Activated CD4-positive, alpha-beta T cell treated with anti-CD3 and anti-CD28 coated beads for 48 hours (primary cell): ENCODE results near the gene PRKX.
"Not testable (repeated sequence)": the region's sequence is repeated elsewhere in the genome, so short reads cannot be mapped to it uniquely, and the experiment has no call there.

Experiments
- DNase-seq: peaks from one replicate; pipeline ENCODE4 v3.0.0-alpha.2; 2020

The PRKX gene

DNA sequence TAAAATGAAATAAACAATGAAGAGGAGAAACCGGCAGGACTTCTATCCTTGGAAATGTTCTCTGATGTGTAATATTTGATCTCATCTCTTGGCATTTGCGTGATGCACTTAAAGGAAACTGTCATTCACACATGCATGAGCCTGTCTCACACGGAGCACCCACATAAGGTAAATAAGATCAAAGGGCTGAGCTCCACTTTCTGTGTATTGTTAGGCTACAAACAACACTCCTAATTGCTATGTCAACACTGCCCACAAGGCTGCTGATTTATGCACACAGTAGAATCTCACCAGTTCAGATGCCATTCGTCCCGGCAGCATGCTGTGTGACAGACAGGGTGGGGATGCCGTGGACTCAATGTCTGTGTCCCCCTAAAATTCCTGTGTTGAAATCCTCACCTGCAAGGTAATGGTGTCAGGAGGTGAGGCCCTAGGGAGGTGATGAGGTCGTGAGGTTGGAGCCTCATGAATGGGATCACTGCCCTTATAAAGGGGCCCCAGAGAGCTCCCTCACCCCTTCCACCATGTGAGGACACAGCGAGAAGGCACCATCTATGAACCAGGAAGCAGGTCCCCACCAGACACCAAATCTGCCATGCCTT lies 5.7 kb downstream of the PRKX start:
- not testable (repeated sequence) for DNase-seq

DNA sequence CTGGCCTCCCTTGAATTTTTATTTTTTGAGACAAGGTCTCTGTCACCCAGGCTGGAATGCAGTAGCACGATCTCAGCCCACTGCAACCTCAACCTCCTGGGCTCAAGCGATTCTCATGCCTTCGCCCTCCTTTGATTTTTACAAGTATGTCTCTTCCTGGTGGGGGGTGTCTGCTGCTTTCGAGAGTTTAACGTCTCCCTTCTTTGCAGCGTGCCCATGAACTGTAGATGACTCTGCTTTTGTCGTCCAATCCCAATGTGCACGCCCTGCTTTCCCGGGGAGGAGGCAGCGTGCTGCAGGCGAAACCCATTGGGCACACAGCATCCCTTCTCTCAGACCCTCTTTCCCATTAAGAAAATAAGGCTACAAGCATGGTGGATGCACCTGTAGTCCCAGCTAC lies 7.0 kb downstream of the PRKX start:
- no peak for DNase-seq

DNA sequence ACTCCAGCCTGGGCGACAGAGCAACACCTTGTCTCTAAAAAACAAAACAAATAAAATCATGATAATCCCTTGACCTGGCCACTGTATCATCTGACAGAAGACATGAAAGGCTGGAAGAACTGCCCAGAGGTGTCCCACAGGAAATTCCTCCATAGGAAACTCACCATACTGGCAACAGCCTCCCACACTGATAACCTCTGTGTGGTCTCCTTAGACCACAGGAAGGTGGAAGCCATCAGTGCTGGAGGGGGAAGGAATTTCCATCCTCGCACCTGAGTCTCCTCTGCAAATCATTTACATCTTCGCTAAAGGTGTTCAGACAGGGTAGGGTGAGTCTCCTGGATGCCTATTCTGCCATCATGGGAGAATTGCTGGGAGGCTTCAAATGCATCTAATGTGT lies 10.2 kb downstream of the PRKX start:
- DNase-seq = not testable (repeated sequence)

DNA sequence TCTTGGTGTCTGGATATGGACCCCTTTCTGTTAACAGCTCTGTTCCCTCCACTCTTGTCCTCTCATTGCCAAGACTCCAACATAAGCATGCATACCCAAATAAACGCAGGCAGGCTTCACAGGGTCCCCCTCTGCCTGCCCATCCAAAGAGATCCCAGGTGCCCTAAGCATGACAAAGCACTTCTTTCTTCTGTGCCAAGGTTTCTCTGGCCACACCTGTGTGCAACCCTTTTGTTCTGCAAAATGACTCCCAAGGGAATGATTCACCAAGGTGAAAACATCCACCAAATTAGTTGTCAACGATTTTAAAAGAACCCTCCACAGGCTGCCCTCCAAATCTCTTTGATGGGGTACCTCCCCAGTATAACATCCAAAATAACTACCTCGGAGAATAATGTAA lies 11.4 kb downstream of the PRKX start:
- DNase-seq = not testable (repeated sequence)

DNA sequence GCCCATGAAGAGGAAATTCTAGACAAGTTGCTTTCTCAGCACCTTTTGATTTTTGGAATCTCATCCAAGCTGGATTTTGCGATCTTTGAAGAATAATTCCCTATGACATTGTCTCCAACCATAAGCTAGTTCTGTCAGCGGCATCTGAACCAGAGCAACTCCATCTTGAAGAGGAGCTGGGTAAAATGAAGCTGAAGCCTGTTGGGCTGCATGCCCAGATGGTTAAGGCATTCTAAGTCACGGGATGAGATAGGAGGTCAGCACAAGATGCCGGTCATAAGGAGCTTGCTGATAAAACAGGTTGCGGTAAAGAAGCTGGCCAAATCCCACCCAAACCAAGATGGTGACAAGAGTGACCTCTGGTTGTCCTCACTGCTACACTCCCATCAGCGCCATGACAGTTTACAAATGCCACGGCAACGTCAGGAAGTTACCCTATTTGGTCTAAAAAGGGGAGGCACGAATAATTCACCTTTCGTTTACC lies 12.0 kb downstream of the PRKX start:
- DNase-seq = not testable (repeated sequence)

DNA sequence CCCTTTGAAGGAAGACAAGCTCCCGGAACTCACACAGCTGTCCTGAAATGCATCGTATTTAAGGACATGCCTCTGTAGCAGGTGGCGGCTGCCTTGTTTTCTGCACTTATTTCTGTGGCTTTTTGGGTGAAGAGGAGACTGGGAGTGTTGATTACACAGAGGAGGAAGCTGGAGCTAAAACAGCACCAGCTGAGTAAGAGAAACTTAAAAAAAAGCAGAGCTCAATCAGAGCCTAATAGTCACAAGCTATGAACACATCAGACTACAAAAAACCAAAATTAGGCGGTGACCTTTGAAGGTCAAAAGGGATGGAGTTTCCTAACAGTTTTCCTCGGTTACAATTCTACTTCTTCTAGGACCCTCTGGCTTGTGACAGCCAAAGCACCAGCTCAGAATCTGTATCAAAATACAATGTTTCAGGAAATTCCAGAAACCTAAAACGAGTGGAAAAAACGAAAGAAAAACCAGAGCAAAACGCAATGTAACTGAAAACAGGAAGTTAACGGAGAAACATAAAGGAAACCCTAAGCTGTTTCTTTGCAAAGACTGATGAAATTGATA lies 13.5 kb downstream of the PRKX start:
- no peak for DNase-seq

DNA sequence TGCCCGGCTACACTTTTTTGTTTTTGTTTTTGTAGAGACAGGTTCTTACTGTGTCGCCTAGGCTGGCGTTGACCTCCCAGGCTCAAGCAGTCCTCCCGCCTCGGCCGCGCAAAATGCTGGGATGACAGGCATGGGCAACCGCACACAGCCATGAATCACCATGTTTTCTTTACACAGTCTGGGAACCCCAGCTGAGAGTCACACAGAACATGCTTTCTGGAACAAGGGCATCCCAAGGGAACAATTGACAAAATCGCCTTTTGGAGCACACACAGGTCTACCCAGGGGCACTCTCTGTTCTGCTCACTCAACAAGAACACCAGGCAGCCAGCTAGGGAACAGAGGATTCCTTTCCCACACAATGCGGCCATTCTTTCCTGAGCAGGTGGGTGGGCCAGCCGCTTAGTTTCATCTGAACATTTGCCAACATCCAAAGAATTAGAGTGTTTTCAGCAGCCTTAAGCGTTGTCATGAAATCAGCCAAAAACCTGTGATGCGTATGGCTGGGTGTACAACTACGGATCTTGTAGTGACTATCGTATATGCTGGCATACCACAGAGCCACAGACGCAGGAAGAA lies 15.7 kb downstream of the PRKX start:
- no peak for DNase-seq

DNA sequence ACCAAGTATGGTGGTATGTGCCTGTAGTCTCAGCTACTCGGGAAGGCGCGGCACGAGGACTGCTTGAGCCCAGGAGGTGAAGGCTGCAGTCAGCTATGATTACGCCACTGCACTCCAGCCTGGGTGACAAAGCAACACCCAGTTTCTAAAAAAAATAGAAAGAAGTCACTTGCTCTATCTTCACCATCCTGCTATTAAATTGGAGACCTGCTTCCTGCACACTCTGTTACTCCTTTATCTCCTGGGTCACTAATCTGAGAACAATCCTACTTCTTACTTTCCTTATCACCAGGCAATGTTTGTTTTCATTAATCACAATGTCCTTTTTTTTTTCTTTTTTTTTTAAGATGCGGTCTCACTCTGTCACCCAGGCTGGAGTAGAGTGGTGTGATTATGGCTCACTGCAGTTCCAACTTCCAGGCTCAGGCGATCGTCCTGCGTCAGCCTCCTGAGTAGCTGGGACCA lies 16.2 kb downstream of the PRKX start:
- no peak for DNase-seq

DNA sequence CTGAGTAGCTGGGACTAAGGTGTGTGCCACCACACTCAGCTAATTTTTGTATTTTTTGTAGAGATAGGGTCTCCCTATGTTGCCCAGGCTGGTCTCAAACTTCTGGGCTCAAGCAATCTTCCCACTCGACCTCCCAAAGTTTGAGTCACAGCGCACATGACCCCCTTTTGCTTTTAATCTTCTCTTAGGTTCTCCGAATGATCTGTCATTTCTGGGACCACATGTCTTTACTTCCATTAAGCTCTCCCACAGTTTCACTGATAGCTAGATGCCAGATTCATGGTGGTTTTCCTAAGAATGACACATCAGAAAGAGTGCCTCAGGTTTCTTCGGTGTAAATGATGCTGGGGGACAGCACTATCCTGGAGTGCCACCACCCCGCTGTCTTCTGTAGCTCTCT lies 17.9 kb downstream of the PRKX start:
- no peak for DNase-seq

DNA sequence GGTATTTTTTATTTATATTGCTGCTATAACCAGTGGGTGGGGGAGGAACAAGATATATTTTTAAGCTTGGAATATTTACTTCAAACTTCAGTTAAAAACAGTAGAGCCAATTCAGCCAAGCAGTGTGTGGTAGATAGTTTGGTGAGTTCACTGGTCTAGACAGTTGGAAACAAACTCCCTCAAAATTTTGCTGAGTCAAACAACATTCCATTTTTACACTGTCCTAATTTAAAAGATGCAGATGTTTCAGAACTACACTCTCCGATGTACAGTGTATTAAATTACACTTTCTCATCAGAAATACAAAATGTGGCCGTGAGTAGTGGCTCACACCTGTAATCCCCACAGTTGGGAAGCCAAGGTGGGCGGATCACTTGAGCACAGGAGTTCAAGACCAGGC lies 23.3 kb downstream of the PRKX start:
- no peak for DNase-seq

DNA sequence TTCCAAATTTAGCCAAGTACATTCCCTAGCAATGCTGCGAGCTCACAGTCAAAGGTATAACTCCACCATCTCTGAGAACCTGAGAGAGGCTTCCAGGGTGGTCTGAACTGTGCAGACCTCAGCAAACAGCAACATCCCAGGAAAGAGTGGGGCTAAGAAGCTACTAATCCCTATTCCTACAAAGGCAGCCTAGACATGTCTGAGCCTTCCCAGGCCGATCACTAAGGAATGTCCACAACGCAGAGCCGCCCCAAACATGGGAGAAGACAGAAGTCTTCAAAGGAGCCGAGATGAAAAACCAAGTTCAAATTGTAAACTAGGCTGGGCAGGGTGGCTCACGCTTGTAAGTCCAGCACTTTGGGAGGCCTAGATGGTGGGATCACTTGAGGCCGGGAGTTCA lies 30.2 kb downstream of the PRKX start:
- DNase-seq = not testable (repeated sequence)

DNA sequence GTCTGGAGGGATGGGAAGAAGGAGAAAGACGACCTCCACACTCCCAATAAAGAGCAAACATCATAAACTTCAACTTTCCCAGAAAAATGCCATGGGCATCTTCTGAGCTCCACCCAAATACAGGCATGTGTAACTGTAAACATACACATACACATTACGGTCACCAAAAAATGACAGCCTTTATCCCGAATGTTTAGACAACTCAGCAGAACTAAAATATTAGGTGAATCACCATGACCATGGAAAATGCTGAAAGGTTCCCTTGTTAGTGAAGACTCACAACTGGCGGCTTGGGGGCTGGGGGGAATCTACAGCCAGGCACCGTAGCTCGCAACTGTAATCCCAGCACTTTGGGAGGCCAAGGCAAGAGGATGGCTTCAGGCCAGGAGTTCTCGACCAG lies 33.0 kb downstream of the PRKX start:
- DNase-seq = no peak

DNA sequence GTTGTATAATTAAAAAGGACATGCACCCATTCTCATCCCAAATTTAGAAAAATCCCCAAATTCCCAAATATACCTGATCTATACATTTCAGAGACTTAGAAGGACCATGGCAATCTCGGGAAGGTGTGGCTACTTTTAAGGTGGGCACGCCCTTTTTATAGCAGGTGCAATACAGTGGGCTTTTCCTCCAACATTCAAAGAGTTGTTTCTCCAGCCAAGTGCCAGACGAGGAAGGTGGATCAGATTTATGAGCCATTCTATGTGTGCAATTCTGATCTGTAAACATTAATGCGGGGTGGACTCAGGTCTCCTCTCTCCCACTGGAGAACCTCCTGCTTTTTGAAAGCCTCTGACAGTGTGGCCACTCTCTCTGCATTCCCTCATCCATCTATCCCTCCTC lies 33.8 kb downstream of the PRKX start:
- DNase-seq = no peak

DNA sequence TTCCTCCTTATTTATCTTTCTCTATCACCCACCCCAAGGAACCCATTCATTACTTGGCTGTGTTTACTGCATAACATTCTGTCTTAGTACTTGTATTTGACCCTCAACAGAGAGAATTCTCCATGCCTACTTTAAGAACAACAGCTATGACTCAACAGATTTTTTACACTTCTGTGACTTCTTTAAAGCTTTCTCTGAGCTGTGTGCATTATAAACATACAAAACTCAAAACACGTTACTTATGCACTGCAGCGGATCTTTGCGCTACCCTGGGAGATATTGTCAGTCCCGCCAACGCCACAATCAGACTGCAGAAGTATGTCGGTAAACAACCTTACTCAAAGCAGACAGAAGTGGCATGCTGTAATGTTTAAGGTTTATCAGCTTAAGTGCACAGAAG lies 35.1 kb downstream of the PRKX start:
- no peak for DNase-seq

DNA sequence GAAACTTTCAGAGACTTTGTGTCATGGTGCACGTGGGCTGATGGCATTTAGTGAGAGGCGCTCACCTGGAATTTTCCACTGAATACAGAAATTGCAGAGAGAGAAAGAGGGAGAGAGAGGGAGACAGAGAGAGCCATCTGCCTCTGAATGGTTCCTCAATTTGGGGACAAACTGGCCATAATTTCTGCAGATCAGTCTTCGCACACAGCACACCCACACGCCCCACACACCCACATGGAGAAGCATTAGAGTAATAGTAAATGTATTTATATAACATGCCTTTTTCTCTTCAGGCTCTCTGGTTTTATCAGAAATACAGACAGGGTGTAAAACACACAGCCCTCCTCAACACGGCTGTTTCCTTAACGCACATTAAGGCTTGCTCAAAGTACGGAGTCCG lies 38.6 kb downstream of the PRKX start:
- no peak for DNase-seq

DNA sequence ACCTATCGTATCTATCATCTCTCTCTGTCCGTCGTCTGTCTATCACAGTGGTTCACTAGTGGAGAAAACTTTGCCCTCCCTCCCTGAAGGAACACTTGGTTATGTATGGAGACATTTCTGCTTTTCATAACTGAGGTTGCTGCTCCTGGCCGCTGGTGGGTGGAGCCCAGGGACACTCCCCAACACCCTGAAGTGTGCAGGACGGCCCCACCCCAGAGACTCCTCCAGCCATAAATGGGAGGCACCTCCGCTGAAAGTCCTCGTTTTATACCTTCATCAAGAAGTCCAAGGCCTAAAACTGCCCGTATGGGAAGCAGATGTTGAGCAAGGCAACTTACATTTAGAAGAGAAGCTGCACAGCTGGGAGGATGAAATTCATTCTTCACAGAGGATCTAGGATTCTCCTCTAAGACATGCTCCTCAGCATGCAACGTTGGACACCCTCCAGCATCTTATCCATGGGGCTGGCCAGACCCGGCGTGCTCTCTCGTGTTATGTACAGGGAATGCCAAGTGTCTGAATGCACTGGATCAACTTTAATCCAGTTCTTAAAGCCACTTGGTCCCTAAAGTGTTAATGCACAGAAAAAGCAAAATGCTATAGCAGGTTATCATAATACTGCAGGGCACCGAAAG lies 43.5 kb downstream of the PRKX start:
- DNase-seq = no peak

DNA sequence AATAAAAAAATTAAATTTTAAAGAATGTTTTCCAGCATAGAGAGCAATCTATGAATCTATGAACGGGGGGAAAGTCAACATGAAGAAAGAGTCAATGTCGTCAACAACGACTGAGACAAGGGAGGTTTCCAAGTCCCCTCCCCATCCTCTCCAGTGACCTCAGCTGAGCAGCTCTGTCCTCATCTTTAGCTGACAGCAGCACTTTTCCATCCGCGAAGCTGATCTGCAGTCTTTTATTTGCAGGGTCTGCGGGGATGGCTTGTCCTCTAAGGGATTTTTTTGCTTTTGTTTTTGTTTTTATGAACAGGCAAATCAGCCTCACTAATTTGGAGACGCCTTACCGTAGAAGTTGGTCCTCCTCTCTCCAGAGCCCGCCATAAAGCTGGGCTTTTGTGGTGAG lies 46.5 kb downstream of the PRKX start:
- DNase-seq = no peak

DNA sequence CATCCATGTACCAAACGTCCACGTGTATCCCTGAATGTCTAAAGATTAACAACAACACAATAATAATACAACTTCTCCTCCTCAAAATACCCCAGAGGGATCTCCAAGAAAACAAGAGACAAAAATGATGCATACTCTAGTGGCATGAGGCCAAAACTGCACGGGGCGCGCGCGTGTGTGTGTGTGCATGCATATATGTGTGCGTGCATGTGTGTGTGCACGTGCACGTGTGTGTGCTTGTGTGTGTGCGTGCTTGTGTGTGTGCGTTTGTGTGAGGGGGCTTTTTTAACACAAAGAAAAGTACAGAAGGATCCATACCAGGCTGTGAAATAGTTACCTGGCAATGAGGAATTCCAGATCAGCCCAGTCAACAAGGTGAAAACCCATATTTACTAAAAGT lies 48.5 kb downstream of the PRKX start:
- DNase-seq = no peak

DNA sequence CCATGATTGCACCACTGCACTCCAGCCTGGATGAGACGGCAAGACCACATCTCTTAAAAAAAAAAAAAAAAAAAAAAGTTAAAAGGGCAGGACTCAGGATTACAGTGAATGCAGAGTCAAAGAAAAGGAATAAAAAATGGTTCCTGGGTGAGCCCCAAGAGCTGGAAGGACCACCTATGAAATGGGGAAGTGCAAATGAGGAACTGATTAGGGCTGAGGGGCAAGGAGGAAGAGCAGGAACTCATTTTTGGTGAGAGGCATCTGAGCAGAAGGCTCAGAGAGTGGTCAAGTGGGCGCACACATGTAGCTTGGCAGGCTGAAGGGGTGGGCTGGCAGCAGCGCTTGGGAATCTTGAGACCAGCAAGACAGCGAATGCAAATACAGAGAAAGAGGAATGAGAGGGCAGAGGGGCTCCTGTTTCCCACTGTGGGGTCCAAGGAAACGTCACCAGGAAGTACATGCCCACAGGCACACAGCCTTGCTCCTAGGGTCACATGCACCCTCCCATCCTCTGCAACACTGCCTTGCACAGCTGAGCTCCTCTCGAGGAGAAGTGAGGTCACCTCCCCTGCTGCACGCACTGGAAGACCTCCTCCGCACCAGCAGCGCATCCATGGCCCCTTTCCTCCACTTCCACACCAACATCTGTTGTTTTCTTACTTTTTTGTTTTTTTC lies 49.7 kb downstream of the PRKX start:
- not testable (repeated sequence) for DNase-seq

DNA sequence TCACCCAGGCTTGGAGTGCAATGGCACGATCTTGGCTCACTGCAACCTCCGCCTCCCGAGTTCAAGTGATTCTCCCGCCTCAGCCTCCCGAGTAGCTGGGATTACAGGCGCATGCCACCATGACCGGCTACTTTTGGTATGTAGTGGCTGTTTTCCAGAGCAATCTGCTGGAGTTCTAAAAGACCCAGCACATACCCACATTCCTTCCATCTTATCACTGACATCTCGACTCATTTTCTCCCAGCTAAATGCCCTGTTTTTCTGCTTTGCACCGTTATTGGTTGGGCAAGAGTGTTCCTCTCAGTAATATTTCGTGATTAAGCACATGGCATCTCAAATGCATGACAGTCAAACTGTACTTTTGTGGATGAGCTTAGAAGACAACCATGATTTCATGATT lies 53.7 kb downstream of the PRKX start:
- DNase-seq = no peak

DNA sequence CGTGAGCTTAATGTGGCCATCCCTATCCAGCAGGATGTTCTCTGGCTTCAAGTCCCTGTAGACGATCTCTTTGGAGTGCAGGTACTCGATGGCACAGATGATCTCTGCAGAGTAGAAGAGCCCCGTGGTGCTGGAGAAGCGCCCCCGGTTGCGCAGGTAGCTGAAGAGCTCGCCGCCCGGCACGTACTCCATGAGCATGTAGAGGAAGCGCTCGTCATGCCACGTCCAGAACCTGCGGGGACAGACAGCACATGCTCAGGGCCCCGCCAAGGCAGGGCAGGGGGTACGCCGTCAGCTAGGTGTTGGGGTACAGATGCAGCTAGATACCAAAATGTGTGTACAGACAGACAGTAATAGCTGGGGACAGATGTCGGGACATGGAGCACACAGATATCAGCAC lies 58.3 kb downstream of the PRKX start:
- no peak for DNase-seq

DNA sequence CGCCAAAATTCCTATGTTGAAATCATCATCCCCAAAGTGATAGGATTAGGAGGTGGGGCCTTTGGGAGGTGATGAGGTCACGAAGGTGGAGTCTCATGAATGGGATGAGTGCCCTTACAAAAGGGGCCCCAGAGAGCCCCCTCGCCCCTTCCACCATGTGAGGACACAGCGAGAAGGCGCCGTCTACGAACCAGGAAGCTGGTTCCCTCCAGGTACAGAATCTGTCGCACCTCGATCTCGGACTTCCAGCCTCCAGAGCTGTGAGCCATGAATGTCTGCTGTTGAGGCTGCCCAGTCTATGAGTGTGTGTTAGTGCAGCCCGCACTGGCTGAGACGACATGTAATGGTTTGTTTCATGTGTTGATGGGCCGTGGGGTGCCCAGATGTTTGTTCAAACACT lies 60.3 kb downstream of the PRKX start:
- no peak for DNase-seq

DNA sequence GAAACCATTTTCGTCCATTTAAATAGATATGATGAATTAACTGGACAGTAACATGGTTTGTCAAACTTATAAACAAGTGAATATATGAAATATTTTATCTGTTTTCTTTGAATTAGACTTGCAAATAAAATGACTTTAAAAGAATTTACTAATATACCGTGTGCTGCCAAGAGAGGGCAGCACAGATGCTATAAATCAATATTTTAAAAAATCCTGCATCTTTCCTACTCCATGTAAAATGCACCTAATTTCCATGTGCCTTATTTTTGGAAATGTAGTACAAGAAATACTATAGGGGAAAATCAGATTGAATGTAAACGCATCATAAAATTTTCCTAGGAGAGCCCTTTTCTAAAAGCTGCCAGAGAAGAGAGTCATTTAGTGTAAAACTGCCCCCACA lies 62.2 kb downstream of the PRKX start:
- no peak for DNase-seq

DNA sequence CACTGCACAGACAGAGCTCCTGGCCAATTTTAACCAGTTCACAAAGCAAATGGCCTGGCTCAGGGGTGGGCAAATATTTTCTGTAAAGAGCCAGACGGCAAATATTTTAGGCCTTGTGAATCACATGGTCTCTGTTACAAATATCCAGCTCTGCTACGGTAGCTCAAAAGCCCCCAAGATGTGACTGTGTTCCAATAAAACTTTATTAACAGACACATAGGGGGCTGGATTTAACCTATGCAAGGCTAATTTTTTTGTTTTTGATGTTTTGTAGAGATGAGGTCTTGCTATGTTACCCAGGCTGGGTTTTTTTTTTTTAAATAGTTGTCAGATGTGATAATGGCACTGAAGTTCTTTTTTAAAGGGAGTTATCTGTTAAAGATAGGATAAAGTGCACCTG lies 65.4 kb downstream of the PRKX start:
- DNase-seq = no peak
